PC-9 (cell line): ENCODE data around the gene MYH14. TPM values are rescaled to one million over a fixed set of nuclear protein-coding genes. Genes with fewer than 3 reads are reported as not detected.

Experiments used
- BruUV-seq: library from RNA; stranded (reverse); fragments of 400-500 nt; replicated peaks from 2 replicates; lab custom pipeline; 2021; lab: Mats Ljungman, UMichigan
- CTCF ChIA-PET: fragments of 300-600 bp; sonication (Branson Sonifier 250); formaldehyde crosslinking; loops from one replicate; lab custom pipeline; 2022; ENCODE audit warnings: antibody characterized with exemption; lab: Charles Lee
- POLR2A ChIA-PET: fragments of 300-600 bp; sonication (Branson Sonifier 250); formaldehyde crosslinking; loops from one replicate; lab custom pipeline; 2022; ENCODE audit warnings: antibody characterized with exemption; ENCODE audit not compliant: unreplicated experiment; lab: Charles Lee
- DNase-seq, 2 experiments: peaks; one replicate each; pipeline versions ENCODE4 v3.0.0 to v3.0.0-alpha.2; 2015 to 2022; ENCODE audit warnings: mixed read lengths in 1 of 2
- H2AFZ ChIP-seq: fragments of 200-600 bp; sonication (generic); 2 replicates; pipeline ENCODE4 v1.8.1; 2017; ENCODE audit warnings: antibody characterized with exemption
- H3F3A ChIP-seq: fragments of 200-600 bp; sonication (generic); 2 replicates; pipeline ENCODE4 v1.8.1; 2017; ENCODE audit warnings: antibody characterized with exemption, mild to moderate bottlenecking, low read depth; ENCODE audit not compliant: insufficient read depth
- H3K27ac ChIP-seq: fragments of 200-600 bp; sonication (generic); 2 replicates; pipeline ENCODE4 v1.6.1; 2016; ENCODE audit warnings: mixed run types
- H3K27me3 ChIP-seq: fragments of 200-600 bp; sonication (generic); 2 replicates; pipeline ENCODE4 v1.6.1; 2016; ENCODE audit warnings: low read depth, mixed run types; ENCODE audit not compliant: insufficient read depth
- H3K36me3 ChIP-seq: fragments of 200-600 bp; sonication (generic); 2 replicates; pipeline ENCODE4 v1.6.1; 2016; ENCODE audit warnings: low read depth, mixed run types
- H3K4me1 ChIP-seq: fragments of 200-600 bp; sonication (generic); replicated peaks from 2 replicates; pipeline ENCODE4 v1.6.1; 2016; ENCODE audit warnings: mixed run types; ENCODE audit not compliant: insufficient read depth
- H3K4me2 ChIP-seq: fragments of 200-600 bp; sonication (generic); 2 replicates; pipeline ENCODE4 v1.6.1; 2017; ENCODE audit warnings: mixed run types
- H3K4me3 ChIP-seq: fragments of 200-600 bp; sonication (generic); 2 replicates; pipeline ENCODE4 v1.6.1; 2016; ENCODE audit warnings: mixed run types
- H3K79me2 ChIP-seq: fragments of 200-600 bp; sonication (generic); 2 replicates; pipeline ENCODE4 v1.6.1; 2017; ENCODE audit warnings: low read depth, mixed run types
- H3K9me2 ChIP-seq: fragments of 200-600 bp; sonication (generic); 2 replicates; pipeline ENCODE4 v1.8.1; 2017; ENCODE audit warnings: mild to moderate bottlenecking; ENCODE audit not compliant: insufficient read depth
- H3K9me3 ChIP-seq: fragments of 200-600 bp; sonication (generic); 2 replicates; pipeline ENCODE4 v1.8.1; 2016; ENCODE audit warnings: low read depth; ENCODE audit not compliant: insufficient read depth
- H4K20me1 ChIP-seq: fragments of 200-600 bp; sonication (generic); 2 replicates; pipeline ENCODE4 v1.8.1; 2017; ENCODE audit not compliant: insufficient read depth
- EZH2 ChIP-seq: fragments of 200-600 bp; sonication (generic); IDR thresholded peaks from 2 replicates; pipeline ENCODE4 v1.8.0; 2017; ENCODE audit warnings: antibody characterized with exemption, low read depth
- intact Hi-C: fragments of 100-400 bp; cut with micrococcal nuclease; formaldehyde crosslinking; loops from one replicate; pipeline ENCODE4 v1.10.0; 2022; ENCODE audit not compliant: unreplicated experiment
- total RNA-seq: library from RNA; stranded (reverse); gene quantifications from 2 replicates; pipeline ENCODE4 v1.2.3, GENCODE V29; 2021
- TF ChIP-seq, protein P1 (sequence below): fragments of 200-600 bp; sonication (generic); conservative IDR thresholded peaks from 2 replicates; pipeline ENCODE4 v1.6.1; 2017; ENCODE audit warnings: mixed run types, antibody characterized with exemption, mild to moderate bottlenecking, moderate library complexity

MYH14 gene
- total RNA-seq, 1 experiment from 2014 or later, result 115 TPM

- Histone ChIP-seq H3K4me2 (peak overlapping the region; percentile 95; the same call in 1 of the 2 replicates), H3K27me3 (no peaks in the 10 kb centered on the region), H3K4me1 (peaks cover 34% of the 10 kb centered on the region), H3K9me2 (no peaks in the 10 kb centered on the region), H4K20me1 (no peaks in the 10 kb centered on the region), H3K79me2 (peaks cover 24% of the 10 kb centered on the region), H3F3A (peaks cover 21% of the 10 kb centered on the region), H2AFZ (no peak overlapping the region), H3K36me3 (no peaks in the 10 kb centered on the region), H3K9me3 (no peaks in the 10 kb centered on the region), H3K27ac (no peak overlapping the region), H3K4me3 (no peak overlapping the region)
- no peak for TF ChIP-seq EZH2
- TF ChIP-seq, protein P1, sequence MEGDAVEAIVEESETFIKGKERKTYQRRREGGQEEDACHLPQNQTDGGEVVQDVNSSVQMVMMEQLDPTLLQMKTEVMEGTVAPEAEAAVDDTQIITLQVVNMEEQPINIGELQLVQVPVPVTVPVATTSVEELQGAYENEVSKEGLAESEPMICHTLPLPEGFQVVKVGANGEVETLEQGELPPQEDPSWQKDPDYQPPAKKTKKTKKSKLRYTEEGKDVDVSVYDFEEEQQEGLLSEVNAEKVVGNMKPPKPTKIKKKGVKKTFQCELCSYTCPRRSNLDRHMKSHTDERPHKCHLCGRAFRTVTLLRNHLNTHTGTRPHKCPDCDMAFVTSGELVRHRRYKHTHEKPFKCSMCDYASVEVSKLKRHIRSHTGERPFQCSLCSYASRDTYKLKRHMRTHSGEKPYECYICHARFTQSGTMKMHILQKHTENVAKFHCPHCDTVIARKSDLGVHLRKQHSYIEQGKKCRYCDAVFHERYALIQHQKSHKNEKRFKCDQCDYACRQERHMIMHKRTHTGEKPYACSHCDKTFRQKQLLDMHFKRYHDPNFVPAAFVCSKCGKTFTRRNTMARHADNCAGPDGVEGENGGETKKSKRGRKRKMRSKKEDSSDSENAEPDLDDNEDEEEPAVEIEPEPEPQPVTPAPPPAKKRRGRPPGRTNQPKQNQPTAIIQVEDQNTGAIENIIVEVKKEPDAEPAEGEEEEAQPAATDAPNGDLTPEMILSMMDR, result no peak
- ChIA-PET POLR2A (no interaction called here), CTCF (interaction anchor here (1.5 kb wide), 1 partner anchor 13 kb away, joined by 8 read pairs; no protein-coding TSS in a partner anchor)
- no TSS peak for BruUV-seq
- DNase-seq, result no peak
- intact Hi-C loops, result loop anchor here (2.0 kb wide), 1 partner anchor 326 kb away; the partner anchor contains the start of genes AKT1S1 and TBC1D17
These were observed 1.0 kb upstream of the MYH14 start for GRCh38 chr19:50202386-50202785.

- H4K20me1 ChIP-seq, result no peaks in the 10 kb centered on the region
- H3K27ac ChIP-seq, result no peak overlapping the region
- no peaks in the 10 kb centered on the region for H3K9me2 ChIP-seq
- H3K4me1 ChIP-seq, result peaks cover 34% of the 10 kb centered on the region
- H3K27me3 ChIP-seq, result no peaks in the 10 kb centered on the region
- H3F3A ChIP-seq, result peaks cover 21% of the 10 kb centered on the region
- H2AFZ ChIP-seq, result peak overlapping the region; percentile 73
- H3K4me2 ChIP-seq, result peak overlapping the region; percentile 95
- DNase-seq, result no peak
- H3K9me3 ChIP-seq, result no peaks in the 10 kb centered on the region
- intact Hi-C loops, result loop anchor here (2.0 kb wide), 1 partner anchor 326 kb away; the partner anchor contains the start of genes AKT1S1 and TBC1D17
- H3K4me3 ChIP-seq, result peak overlapping the region; percentile 82
- no peaks in the 10 kb centered on the region for H3K36me3 ChIP-seq
- ChIA-PET POLR2A (interaction anchor here (0.6 to 1.0 kb wide), 4 partner anchors 12 to 1053 kb away, joined by 5 to 14 read pairs (median 10); partner anchors contain the start of gene POLD1), CTCF (interaction anchor here (0.5 to 1.5 kb wide), 2 partner anchors 12 to 109 kb away, joined by 5 to 8 read pairs; no protein-coding TSS in a partner anchor)
- BruUV-seq, result no TSS peak
- TF ChIP-seq, protein P1, result no peak
- TF ChIP-seq EZH2, result no peak
- peaks cover 30% of the 10 kb centered on the region for H3K79me2 ChIP-seq
These were observed 501 bp upstream of the MYH14 start for GRCh38 chr19:50202962-50203280.

DNA sequence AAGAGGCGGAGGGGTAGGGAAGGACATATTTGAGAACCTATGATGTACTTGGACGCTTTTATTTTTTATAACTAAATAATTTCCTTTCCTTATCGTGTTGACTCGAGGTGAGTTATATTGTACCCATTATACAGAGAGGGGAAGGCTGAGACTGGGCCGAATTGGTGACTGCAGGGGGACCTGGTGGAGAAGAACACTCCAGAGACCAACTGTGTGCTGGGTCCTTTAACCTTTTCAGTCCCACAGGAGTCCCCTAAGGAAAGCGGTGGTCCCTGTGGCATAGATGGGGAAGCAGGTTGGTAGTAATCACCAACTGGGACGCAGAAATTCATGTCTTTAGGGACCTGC lies 633 bp downstream of the MYH14 start:
- H3K4me3 ChIP-seq, result peak overlapping the region; percentile 82
- CTCF ChIA-PET, result no interaction called here
- H3K9me3 ChIP-seq, result no peaks in the 10 kb centered on the region
- no peak for DNase-seq
- no peaks in the 10 kb centered on the region for H4K20me1 ChIP-seq
- POLR2A ChIA-PET, result interaction anchor here (0.7 kb wide), 1 partner anchor 907 kb away, joined by 14 read pairs; no protein-coding TSS in a partner anchor
- peak overlapping the region; percentile 95 for H3K4me2 ChIP-seq
- TF ChIP-seq, protein P1, result no peak
- TF ChIP-seq EZH2, result no peak
- no peaks in the 10 kb centered on the region for H3K9me2 ChIP-seq
- BruUV-seq, result no TSS peak
- H3K27me3 ChIP-seq, result no peaks in the 10 kb centered on the region
- intact Hi-C loops, result no loop called here
- H3K79me2 ChIP-seq, result peaks cover 31% of the 10 kb centered on the region
- peak overlapping the region; percentile 97 for H3K27ac ChIP-seq
- H2AFZ ChIP-seq, result no peak overlapping the region
- peaks cover 16% of the 10 kb centered on the region for H3F3A ChIP-seq
- no peaks in the 10 kb centered on the region for H3K36me3 ChIP-seq
- H3K4me1 ChIP-seq, result peaks cover 27% of the 10 kb centered on the region
